COLO668 (cell line): Measurements from ENCODE around the gene SLC6A12.

Experiments
- DNase-seq: peaks from one replicate; lab custom pipeline; 2025; ENCODE audit not compliant: unreplicated experiment; lab: John Stamatoyannopoulos, UW

The SLC6A12 gene

DNA sequence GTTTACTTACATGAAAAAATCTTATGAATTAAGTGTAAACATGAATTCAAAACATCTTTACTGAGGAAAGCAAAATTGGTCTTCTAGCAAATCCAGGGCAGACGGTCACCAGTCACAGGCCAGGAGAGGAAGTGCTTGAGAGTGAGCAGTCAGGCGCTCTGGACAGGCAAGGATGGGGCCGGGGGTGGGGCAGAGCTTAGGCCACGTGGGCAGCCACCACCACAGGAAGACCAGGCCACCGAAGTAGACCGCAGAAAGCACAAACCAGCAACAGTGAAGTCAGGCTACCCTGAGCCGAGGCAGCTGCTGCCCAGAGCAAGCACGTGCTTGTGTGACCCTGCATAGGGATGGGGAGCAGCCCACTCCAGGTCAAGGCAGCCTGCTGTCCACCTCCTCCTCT is 33.5 kb downstream of the SLC6A12 start:
- DNase-seq = no peak

DNA sequence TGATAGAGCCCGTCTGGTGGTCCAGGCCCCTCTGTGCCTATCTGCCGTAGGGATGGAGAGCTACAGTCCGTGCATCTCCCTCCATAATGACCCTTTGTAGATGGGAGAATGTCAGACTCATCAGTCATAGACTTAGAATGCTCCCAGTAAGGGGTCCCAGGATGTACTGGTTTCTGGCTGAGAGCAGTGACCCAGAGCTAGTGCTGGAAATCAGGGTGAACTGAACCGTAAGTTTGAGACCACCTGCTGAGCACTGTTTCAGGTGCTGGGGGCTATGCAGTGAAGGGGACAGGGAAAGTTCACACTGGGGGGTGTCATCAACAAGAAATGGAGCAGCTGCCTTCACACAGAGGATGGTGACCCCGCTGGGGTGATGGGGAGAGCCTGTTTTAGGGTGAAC is 34.1 kb downstream of the SLC6A12 start:
- DNase-seq = no peak

DNA sequence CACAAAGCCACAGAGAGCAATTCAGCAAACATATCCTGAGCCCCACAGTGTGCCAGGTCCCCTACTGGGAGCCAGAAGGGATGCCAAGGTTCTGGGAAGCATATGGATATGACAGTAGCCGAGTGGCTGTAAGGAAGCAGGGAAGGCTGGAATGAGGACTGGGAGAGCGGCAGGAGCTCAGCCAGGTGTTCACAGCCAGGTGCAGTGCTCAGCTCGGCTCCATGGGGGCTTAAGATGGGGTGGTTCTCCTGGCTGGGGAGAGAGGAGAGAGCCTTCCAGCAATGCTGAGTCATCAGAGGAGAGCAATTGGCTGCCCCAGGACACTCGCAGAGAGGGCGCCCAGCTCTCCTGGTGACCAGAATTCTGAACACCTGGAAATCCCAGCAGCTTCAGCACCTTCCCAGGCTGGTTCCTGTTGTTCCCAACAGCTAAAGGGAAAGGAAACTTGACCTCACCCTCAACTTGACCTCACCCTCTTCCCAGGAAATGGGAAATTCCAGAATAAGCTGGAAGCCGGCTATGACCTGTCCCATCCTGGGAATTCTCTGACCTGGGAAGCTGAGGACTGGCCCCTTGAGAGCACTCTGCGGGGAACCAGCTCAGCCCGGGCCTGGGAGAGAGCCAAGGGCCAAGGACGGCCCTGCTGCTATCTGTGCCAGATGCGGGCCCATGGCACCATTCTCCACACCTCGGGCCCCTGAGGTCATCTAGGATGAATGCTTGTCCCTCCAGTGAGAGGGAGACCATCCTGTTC is 34.6 kb downstream of the SLC6A12 start:
- DNase-seq = no peak

DNA sequence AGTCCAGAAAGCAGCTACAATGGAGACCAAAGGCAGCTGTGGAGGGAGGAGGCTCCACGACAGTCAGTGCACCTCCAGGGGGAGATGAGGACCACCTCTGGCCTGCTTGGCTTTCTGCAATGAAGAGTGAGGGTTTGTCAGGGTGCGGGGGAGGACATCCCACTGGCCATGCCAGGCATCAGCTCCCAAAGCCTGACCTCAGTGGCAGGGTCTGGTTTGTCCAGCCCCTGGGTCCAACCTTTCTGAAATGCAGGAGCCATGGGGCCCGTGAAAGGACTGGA is 35.2 kb downstream of the SLC6A12 start:
- no peak for DNase-seq

DNA sequence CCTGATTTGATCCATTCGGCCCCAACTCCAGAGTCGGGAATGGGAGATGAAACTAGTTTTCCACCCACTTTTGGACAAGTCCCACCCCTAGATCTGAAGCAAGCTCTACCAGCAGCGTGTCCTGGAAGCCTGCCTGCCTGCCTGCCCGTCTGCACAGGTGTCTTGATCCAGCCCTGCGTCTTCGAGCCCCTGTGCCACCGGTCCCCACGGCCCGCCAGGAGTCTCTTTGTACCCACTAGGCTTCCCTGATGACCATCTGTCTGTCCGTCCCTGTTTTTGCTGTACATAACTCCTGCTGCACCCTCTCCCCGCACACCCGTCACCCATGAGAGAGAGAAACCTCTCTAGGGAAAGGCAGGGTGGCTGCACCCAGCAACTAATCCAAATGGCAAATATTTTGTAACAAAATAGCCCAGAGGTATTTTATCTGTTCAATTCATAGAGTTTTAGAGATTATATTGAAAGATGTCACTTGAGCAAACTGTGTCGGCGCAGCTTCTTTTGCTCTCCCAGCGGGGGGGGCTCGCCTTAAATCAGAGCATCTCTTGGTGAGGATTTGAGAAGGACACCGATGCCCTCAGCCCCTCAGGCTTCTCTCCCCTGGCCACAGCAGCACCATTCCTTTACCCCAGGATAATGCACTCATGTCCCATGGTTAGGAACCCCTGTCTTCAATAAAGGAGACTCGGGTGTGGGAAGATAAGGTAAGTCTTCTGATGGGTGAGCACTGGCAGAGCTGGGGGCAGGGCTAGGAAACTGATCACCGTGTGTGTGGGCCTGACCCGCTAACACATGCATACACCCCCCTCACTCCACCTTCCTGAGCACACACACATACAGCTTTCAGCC is 35.8 kb downstream of the SLC6A12 start:
- DNase-seq = no peak

GRCh38 chr12:177336-177979 is 36.5 kb downstream of the SLC6A12 start:
- DNase-seq = no peak

DNA sequence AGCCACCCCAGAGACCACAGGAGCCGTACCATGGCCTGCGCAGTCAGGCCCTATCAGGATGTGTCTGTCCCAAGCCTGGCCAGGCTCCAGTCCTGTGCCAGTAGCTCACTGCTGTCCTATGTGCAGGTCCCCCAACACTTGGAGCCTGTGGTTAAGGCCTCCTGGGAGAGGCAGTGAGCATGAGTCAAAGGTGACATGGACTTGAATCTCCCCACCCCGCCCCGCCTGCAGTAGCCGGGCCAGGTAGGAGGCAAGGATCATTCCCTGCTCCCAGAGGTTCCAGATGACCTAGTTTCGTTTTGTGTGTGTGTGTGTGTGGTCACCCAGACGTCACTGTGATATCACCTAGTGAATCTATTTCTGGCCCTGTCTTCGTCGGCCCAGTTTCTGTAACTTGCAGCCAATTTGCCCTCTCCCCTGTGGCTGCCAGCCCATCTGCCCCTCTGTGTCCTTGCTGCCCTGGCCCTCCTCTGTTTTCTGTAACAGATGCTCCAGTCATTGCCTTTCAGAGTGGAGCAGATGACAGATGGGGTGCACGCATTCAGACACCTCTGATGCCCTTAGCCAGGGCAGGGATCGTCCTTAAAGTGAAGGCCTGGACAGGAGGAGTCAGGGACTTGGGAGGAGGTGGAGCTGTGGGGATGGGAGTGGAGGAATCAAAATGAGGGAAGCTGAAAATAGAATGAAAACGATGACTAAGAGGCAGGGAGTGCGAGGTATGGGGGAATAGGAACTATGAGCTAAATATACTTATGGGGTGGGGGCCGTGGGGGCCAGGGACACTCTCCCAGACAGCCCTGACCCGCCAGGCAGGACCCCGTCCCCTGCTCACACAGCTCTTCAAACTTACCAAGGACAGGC is 37.4 kb downstream of the SLC6A12 start:
- DNase-seq = peak; percentile 17

- DNase-seq = no peak
Measured at GRCh38 chr12:175759-176158, 38.2 kb downstream of the SLC6A12 start.

DNA sequence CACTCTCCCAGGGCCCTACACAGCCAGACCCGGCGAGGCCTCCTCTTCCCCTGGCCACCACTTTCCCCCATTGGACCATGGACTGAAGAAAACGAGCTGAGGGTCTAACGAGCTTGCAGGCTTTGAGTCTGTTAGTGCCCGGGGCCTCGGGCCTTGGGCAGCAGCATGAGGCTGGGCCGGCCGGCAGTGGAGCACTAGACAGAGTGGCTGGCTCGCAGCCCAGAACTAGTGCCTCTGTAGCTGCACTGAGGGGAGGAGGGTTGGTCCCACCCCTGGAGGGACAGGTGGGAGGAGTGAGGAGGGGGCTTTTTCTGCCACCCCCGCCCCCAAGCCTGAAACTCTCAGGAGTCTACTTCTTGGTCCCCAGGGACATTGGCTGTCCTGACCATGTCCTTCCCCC is 38.7 kb downstream of the SLC6A12 start:
- no peak for DNase-seq

GRCh38 chr12:174596-174995 is 39.4 kb downstream of the SLC6A12 start:
- DNase-seq = no peak

DNA sequence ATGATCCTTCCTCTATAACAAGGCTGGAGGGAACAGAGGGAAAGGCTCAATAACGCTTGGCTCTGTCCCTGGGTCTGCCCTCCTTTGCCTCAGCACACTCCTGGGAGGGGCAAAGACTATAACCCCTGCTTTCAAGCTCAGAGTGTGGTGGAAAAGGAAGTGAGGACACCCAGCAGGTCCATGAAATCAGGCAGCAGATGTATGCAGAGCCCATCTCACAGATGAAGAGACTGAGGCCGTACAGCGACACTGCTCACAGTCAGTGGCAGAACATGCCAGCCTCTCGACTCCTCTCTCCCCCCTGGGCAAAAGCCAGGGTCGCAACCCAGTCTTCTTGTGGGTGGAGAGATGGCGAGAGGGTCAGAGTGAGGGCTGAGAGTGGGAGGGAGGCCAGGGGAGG is 39.8 kb downstream of the SLC6A12 start:
- no peak for DNase-seq

GRCh38 chr12:172732-173161 is 41.2 kb downstream of the SLC6A12 start:
- no peak for DNase-seq

- DNase-seq = no peak
Measured at GRCh38 chr12:171743-172676, 41.9 kb downstream of the SLC6A12 start.

GRCh38 chr12:171276-171675 is 42.7 kb downstream of the SLC6A12 start:
- no peak for DNase-seq

DNA sequence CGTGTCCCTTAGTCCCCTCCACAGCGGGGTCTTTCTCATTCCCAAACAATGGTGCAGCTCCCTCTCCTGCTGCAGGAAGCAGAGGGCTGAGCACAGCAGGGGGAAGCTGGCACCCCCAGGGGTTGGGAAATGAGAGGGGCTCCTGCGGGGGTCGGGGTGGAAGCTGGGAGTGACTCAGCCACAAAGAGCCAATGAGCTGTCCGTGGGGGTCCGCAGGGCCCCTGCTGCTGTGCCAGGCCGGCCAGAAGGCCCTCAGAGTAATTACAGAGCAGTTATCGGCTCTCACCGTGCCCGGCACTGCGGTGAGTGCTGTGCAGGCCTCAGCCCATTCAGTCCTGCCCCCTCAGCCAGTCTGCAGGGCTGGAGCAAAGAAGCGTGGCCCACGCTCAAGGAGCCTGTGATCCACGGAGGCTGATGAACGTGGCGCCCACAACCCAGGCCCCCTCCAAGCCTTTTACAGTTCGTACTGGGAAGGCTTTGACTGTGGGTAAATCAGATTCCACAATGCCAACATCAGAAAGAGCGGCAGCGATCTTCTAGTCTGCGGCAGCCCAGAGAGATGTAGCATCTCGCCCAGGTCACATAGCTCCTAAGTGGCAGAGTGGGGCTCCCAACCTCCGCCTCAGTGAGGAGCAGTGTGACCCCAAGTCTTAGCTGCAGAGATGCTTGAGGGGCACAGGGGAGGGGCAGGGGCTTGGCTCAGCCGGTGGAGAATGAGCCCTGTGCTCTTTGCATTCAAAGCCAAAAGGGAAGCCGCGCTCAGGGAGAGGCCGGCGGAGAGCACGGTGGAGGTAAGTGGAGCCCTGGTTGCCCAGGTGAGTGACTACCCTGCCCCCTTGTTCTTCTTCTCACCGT is 43.4 kb downstream of the SLC6A12 start:
- DNase-seq = no peak

DNA sequence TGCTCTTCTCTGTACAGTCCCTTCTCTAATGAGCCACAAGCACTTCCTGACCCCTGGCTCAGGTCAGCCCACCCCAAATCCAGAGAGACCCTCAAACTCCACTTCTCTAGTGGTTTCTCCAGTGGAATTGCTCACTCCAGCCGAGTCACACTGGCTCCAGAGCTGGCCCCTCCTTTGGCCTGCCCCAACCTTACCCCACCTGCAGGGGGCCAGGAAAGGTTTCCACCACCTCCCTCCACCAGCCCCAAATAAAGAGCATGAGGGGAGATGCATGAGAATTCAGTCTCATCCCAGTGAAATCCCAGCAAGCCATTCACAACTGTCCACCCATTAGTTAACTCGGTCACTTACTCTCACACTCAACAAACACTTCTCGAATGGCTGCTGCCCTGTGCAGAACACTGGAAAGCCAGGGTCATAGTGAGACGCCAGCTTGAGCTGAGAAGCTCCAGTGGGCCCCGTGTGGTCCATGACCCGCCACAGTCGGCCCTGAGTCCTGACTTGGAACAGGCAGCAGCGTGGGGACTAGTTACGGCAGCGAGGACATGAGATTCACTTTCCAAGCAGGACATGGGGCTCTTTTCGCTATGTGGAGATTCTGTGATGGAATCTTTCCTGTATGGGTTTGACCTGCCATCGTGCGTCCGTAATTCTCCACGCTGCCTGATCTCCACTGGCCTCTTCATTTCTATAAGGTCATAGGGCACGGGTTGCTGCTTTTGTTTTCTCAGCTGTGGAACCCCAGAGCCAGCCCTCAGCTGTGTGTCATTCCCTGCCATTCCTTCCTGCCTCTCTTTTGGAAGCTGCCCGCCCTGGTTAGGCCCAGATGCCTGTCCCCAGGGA is 44.2 kb downstream of the SLC6A12 start:
- no peak for DNase-seq

- DNase-seq = no peak
Measured at GRCh38 chr12:168763-169525, 45.0 kb downstream of the SLC6A12 start.
